ENCODE data around the gene RHBDL3. TPM values are rescaled to one million over a fixed set of nuclear protein-coding genes. Genes with fewer than 3 reads are reported as not detected.

The RHBDL3 gene
- total RNA-seq, 2 donors from 2014 or later: 0.63 TPM; not detected in 1

GRCh38 chr17:32370426-32370825 lies 104.8 kb downstream of the RHBDL3 start:
- no peak for ATAC-seq (ENCODE audit: insufficient number of reproducible peaks, low FRiP score, low read depth)
- H3K36me3 ChIP-seq: peaks cover 59% of the 10 kb centered on the region
- no peak for TF ChIP-seq CTCF (IDR thresholded peaks at IDR 0.05)
- no peaks in the 10 kb centered on the region for H3K4me1 ChIP-seq (ENCODE audit: control insufficient read depth in 1 of 2, low read depth in 2 of 2)
- H3K27ac ChIP-seq: no peak overlapping the region
- H3K9me3 ChIP-seq: no peaks in the 10 kb centered on the region
- DNase-seq (ENCODE audit: low spot score): no peak
- no peaks in the 10 kb centered on the region for H3K27me3 ChIP-seq (replicated peaks; ENCODE audit: insufficient read depth)
- H3K4me3 ChIP-seq: no peak overlapping the region

Other genes starting within 250 kb of the RHBDL3 start
- gene RHOT1, start 123.3 kb upstream of the RHBDL3 start, total RNA-seq: 10 to 100 TPM; 40.1 to 47.0 TPM
- gene C17orf75, start 76.3 kb downstream of the RHBDL3 start, total RNA-seq: 1 to 10 TPM; 6.2 to 7.6 TPM
- 100 to 1,000 TPM; 107 to 221 TPM for gene ZNF207, start 84.3 kb downstream of the RHBDL3 start, total RNA-seq
- 10 to 100 TPM; 42.0 to 51.9 TPM for gene PSMD11, start 178.7 kb downstream of the RHBDL3 start, total RNA-seq
- gene CDK5R1, start 221.2 kb downstream of the RHBDL3 start, total RNA-seq: 1 to 10 TPM; 1.1 to 2.6 TPM